ENCODE data around the gene PPP1R15A. TPM values are rescaled to one million over a fixed set of nuclear protein-coding genes. Genes with fewer than 3 reads are reported as not detected.
A peak's percentile ranks its signal among the peaks of the same experiment; 100 is the strongest.
"Not testable (repeated sequence)": the region's sequence is repeated elsewhere in the genome, so short reads cannot be mapped to it uniquely, and the experiment has no call there.

Gene PPP1R15A
- polyA plus RNA-seq, 3 donors: 34.7 to 48.1 (median 35.8) TPM

DNA sequence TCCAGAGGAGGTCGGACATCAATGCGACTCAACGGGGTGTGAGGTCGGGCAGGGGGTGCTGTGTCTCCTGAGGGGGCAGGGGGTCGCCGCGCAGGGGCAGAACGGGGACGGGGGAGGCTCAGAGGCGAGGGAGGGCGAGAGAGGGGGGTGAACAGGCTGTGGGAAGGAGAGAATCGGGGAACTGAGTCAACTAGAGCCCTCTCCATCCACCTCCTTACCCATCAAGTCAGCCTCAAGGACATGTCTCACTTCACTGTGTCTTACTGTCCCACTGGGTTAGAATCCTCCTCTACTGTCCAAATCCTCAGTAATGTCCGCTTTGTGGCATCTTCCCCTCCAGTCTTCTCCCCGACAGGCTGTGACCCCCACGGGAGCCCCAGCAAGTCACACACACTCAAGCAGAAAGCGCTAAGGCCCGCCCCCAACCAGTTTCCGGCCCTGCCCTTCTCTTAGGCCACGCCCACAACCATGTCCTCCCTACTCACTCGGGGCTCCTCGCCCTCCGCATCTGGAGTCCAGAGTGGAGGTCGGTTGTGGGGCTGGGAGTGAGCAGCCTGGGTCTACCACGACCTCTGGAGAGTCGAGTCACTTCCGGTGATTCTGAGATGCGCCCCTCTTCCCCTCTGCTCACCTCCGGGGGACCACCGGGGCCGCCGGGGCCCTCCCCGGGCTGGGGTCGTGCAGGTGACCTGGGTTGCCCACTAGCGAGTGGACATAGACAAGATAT, 13.1 kb upstream of the PPP1R15A start:
- no peak for DNase-seq (ENCODE audit: low read depth in 3 of 3, low spot score in 2 of 3)

DNA sequence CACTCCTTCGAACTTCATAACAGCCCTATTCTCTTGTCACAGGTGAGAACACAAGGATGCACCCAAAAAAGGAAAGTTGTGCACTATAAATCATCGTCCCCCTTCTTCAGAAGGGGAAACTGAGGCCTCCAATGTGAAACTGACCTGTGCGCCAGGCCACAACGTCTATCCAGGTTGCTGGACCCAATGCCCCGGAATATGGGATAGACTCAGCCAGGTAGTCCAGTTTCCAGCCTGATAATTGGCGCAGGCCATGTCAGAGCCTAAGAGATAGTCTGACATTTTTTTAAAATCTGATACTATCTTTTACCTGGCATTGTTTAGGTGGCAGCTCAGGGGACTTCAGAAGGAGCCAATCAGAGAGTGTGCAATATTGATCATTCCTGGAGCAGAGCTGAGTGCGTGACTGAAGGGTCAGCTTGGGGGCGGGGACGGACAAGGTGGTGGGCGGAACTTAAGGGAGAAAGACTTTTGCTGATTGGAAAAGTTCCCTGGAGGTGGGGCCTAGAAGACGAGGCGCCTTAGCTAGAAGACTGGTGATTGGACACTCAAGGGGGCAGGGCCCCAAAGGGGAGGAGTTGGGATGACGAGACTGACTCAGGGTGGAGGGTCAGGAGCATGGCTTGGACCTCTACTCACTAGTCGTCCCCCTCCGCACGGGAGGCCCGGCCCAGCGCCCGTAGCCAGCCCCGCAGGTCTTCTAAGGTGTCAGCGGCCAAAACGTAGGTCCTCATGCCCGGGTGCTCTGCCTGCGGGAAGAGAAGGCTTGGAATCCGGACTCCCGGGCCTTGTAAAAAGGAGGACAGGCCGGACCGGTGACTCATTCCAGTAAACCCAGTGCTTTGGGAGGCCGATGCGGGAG, 12.3 kb upstream of the PPP1R15A start:
- no peak for DNase-seq (ENCODE audit: low read depth in 3 of 3, low spot score in 2 of 3)

DNA sequence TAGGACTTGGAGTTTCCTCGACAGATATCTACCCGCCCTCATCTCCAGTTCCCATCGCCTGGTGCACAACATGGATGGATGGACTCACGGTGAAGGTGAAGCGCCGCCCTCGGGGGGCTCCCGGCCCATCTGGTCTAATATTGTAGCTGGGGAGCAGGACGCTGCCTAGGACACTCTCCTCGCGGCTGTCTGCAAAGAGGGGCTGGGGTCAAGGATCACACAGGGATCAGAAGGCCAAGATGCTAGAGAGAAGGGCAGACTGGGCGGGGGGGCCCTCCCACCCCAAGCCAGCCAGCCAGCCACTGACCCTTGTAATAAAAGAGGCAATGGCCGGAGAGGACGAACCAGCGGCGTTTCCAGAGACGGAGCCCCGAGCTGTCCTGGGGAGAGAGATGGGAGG, 10.9 kb upstream of the PPP1R15A start:
- DNase-seq (ENCODE audit: low read depth in 3 of 3, low spot score in 2 of 3): no peak

GRCh38 chr19:48862827-48863226, 9.4 kb upstream of the PPP1R15A start:
- DNase-seq (ENCODE audit: low read depth in 3 of 3, low spot score in 2 of 3): no peak

- DNase-seq (ENCODE audit: low read depth in 3 of 3, low spot score in 2 of 3): no peak
Observed at GRCh38 chr19:48866692-48867091, 5.5 kb upstream of the PPP1R15A start.

- no peak for DNase-seq (ENCODE audit: low read depth in 3 of 3, low spot score in 2 of 3)
Observed at GRCh38 chr19:48867123-48867745, 5.0 kb upstream of the PPP1R15A start.

DNA sequence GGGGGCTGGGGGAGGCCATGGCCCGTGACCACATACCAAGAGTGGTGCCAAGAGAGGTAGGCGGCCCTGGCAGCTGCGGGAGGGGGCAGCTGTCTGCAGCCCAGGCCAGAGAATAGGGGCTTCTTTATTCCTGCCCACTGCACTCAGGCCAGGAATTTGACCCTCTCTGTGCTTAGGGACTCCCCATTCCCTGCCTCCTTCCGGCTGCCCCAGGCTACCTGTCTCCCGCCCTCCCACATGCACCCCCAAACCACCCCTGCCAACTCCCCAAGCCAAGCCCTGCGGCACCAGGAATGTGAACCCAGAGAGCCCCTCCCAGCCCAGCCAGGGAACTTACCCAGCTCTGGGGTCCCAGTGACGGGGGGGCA, 4.5 kb upstream of the PPP1R15A start:
- DNase-seq (ENCODE audit: low read depth in 3 of 3, low spot score in 2 of 3): no peak

- no peak for DNase-seq (ENCODE audit: low read depth in 3 of 3, low spot score in 2 of 3)
Observed at GRCh38 chr19:48868114-48868886, 3.9 kb upstream of the PPP1R15A start, which contains the start of gene PLEKHA4. TSS of gene PLEKHA4 (minus strand) at chr19:48868617. CDS start at chr19:48867620, 997 bp downstream.

DNA sequence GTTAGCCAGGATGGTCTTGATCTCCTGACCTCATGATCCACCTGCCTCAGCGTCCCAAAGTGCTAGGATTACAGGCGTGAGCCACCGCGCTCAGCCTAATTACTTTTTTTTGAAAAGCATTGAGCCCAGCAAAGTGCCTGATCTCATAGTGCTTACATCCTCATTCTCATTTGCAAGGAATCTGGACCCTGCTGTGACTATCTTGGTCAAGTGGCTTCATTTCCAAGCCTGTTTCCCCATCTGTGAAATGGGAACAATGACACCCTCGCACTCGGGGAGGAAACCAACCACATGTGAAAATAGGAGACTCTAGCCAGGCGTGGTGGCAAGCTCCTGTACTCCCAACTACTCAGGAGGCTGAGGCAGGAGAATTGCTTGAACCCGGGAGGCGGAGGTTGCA, 2.2 kb upstream of the PPP1R15A start:
- DNase-seq (ENCODE audit: low read depth in 3 of 3, low spot score in 2 of 3): no peak

- DNase-seq (ENCODE audit: low read depth in 3 of 3, low spot score in 2 of 3): not testable (repeated sequence)
Observed at GRCh38 chr19:48871471-48872181, 595 bp upstream of the PPP1R15A start.

DNA sequence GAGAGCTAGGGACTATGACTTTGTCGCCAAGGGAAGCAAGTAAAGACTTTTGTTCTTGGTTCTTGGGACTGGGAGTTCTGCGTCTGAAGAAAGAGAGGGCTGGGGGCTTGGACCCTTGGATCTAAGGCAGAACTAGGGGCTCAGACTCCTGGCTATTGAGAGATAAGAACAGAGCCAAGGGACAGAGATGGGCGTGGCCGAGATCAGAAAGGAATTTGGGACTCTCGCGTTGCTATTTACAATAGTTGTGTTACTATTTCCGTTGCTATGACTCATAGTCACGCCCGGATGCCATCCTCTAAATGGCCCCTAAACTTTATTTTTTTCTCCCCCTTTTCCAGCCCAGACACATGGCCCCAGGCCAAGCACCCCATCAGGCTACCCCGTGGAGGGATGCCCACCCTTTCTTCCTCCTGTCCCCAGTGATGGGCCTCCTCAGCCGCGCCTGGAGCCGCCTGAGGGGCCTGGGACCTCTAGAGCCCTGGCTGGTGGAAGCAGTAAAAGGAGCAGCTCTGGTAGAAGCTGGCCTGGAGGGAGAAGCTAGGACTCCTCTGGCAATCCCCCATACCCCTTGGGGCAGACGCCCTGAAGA, 759 bp downstream of the PPP1R15A start:
- DNase-seq (ENCODE audit: low read depth in 3 of 3, low spot score in 2 of 3): peak; percentile 83 to 87 (median 86)

GRCh38 chr19:48873476-48874302, 1.5 kb downstream of the PPP1R15A start:
- no peak for DNase-seq (ENCODE audit: low read depth in 3 of 3, low spot score in 2 of 3)

GRCh38 chr19:48874303-48875135, 2.3 kb downstream of the PPP1R15A start:
- no peak for DNase-seq (ENCODE audit: low read depth in 3 of 3, low spot score in 2 of 3)

GRCh38 chr19:48876043-48876981, 4.1 kb downstream of the PPP1R15A start:
- DNase-seq (ENCODE audit: low read depth in 3 of 3, low spot score in 2 of 3): not testable (repeated sequence)

- DNase-seq (ENCODE audit: low read depth in 3 of 3, low spot score in 2 of 3): no peak
Observed at GRCh38 chr19:48877855-48878195, 5.6 kb downstream of the PPP1R15A start.

- DNase-seq (ENCODE audit: low read depth in 3 of 3, low spot score in 2 of 3): no peak
Observed at GRCh38 chr19:48878196-48879024, 6.2 kb downstream of the PPP1R15A start.
